NCI-H2227 (cell line): Measurements from ENCODE around the gene PTOV1.

Source experiments
- DNase-seq: peaks from one replicate; lab custom pipeline; 2025; ENCODE audit not compliant: unreplicated experiment; lab: John Stamatoyannopoulos, UW

PTOV1 gene

DNA sequence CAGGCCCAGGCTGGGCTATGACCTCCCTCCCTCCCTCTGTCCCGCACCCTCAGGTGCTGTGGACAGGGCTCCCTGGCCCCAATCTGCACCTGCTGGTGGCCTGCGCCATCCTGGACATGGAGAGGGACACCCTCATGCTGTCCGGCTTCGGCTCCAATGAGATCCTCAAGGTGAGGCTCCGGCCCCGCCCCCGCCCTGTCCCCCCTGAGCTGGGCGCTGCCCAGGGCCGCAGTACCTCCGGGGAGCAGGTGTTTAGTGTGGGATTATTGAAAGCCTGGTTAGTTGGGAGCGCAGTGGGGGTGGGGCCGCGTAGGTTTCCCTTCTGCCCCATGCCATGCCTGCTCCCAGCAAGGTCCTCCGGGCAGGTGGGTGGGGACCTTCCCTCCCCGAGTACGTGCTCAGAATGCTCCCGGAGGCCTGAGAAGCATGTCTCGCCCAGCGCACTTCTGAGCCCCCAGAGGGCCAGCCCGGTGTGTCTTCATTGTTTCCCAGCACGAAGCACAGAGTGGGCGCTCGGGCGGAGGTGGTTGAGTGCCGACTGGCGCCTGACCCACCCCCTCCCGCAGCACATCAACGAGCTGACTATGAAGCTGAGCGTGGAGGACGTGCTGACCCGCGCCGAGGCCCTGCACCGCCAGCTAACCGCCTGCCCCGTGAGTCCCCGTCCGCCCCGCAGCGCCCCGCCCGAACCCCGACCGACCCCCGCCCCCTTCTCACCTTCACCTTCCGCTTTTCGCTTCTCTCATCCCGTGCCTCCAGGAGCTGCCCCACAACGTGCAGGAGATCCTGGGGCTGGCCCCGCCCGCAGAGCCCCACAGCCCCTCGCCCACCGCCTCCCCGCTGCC is 36.9 kb downstream of the PTOV1 start:
- DNase-seq: peak; percentile 27

DNA sequence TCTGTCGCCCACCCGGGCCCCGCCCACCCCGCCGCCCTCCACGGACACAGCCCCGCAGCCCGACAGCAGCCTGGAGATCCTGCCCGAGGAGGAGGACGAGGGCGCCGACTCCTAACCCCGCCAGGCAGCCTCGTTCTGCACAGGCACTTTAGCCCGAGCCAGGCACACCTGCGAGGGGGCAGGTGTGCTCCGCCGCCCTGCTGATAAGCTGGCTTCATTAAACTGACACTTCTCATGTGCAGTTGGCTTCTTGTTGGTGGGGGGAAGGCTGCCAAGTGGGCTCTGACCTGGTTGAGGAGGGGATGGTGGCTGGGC is 37.5 kb downstream of the PTOV1 start:
- no peak for DNase-seq

DNA sequence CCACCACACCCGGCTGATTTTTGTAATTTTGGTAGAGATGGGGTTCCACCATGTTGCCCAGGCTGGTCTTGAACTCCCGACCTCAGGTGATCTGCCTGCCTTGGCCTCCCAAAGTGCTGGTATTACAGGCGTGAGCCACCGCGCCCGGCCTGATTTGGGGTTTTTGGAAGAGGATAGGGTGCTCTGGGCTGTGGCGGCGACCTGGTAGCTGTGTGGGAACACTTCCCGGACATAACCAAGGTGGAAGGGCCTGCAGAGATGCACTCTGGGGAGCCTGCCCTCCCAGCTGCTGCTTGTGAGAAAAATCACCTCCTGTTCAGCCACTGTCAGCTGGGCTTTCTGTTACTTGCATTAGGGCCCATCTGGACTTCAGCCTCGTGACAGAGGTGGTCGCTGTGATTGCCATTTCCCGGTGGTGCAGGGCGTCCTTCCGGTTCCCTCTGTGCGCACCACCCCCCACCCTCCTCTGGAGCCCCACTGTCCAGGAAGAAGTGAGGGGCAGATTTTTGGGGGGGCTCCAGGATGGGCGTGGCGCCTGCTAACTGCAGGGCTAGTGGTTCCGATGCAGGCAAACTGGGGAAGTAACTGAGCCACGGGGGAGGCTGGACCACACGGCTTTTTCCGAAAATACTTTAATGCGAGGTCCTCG is 38.2 kb downstream of the PTOV1 start:
- DNase-seq: no peak

DNA sequence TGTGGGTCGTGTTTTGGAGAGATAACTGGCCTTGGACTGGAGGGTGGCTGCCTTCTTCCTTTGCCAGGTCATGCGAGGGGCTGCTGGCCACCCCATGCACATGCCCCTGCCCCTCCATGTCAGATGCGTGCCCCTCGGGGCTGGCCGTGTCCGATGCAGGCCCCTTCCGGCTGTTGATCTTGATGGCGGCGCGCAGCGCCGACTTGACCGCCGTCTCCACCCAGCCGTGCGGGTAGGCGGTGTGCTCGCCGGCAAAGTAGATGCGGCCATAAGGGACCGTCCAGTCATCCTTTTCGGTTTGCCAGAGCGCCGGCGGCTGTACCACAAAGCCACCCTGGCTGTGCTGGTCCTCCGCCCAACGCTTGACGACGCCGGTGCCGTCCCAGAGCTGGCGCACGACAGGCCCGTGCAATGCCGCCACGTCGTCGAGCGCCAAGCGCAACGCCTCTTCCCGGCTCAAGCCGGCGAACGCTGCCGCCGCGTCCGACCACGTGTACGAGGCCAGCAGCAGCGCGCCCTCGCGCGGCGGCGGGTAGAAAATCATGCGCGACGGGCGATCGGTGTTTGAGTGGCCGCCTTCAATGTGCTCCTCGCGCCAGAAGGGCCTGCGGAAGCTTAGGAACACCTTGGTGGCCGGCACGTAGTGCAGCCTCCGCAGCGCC is 38.9 kb downstream of the PTOV1 start:
- no peak for DNase-seq

DNA sequence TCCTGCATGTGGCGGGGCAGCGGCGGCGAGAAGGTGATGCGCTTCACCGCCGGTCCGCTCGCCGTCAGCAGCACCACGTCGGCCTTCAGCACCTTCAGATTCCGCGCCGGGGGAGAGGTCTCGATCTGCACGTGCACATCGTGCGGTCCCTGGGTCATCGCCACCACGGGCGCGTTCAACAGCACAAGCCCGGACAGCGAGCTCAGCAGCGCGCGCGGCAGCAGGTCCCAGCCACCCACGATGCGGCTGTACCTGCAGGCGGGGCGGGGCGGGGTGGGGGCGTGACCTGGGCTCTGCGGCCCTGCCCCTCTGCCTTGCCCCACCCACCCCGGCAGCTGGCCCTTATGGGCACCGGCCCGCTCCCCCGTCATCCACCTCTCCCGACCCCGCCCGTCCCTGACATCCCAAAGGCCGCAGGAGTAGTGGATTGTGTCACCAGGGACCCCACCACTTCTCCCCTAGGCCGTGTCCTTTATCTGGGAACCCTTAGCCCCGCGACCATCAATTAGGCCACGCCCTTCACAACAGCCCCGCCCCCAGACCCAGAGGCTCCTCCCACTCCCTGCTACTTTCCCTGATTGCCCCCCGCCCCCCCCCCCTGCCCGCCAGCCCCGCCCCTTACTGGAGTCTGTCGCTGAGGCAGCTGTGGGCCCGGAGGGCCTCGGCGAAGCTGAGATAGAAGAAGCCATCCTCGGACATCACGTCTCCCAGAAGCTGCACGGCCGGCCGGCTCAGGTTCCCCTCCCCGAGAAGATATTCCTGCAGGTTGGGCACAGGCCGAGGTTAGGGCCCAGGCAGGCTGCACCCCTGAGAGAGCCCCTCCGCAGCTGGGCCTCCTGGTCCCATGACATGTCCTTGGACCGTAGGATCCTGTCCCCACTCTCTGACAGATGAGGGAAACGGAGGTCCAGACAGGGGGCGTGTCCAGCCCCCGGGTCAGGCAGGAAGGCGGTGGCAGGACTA is 39.7 kb downstream of the PTOV1 start:
- no peak for DNase-seq

DNA sequence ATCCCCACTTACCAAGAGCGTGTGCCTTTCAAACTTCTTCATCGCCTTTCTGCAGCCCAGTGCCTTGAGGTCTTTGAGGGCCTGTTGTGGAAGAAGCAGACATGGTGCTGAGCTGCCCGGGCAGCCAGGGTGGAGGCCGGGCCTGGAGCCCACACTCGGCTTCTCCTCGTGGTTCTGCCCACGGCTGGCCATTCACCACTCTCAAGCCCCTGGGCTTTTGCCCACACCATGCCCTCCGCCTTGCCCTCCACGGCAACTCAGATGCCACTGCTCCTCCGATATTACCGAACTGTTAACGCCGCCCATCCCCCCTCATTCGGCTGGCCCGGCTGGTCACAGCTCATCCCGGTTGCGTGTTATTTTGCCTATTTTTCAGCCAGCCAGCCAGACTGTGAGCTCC is 40.4 kb downstream of the PTOV1 start:
- DNase-seq: no peak

DNA sequence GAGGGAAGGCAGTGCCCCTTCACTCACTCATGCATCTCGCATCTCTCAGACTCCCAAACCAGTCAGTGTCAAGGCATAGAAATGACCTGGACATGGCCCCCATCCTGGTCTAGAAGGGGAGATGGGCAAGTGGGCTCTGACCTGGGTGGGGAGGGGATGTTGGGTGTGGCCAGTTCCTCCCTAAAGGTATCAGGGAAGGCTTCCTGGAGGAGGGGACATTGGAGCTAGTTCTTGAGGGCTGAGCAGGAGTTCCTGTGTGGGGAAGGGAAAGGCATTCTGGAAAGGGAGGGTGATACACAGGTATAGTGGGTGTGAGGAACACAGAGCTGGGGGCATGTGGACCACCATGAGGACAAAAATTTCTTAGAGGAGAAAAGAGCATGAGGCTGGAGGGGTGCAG is 41.8 kb downstream of the PTOV1 start:
- no peak for DNase-seq

DNA sequence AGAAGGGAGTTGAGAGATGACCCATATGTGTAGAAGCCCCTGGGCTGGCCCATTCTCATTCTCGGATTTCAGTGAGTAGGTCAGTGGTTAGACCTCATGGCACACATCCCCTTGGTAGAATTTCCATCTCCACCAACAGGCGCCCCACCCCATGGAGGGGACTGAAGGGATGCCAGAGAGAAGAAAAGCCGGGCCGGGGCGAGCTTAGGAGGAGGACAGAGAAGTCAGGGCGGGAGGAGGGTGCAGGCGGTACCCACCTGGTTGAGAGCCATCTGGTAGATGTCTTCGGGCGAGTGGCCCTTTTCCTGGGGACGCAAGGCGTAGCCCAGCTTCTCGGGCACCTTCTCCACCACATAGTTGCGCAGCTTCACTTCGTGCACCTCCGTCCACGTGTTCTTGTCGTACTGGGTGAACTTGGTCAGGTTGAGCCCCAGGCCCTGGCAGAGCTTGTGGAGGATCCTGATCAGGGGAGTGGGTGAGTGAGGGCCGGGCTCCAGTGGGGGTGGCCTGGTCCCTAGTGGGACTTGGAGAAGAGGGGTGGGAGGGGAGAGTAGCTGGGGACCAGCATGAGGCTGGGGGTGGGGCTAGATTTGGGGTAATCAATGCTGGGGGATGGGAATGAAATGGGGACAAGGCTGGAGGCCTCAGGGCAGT is 43.2 kb downstream of the PTOV1 start:
- no peak for DNase-seq

DNA sequence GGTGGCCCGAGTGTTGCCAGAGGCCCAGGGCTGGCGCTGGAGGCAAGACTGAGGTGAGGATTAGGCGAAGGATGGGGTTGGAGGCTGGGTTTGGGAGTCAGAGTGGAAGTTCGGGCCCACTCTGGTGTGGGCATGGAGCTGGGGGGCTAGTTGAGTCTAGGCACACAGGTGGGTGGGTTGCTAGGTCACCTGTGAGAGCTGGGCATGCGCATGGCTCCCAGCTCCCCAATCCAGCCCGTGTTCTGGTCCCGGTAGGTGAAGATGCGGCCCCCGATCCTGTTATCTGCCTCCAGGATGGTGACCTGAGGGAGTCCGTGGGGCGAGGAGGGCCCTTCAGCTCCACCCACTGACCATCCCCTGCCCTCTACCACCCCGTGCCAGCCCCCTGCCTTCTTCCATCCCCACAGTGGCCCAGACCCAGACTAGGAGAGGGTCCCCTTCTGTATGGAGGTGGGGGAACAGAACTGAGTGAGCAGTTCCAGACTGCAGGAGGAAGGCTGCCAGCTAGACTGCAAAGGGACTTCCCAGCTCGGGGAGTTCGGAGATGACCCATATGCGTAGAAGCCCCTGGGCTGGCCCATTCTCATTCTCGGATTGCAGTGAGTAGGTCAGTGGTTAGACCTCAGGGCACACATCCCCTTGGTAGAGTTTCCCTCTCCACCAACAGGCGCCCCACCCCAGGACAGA is 44.1 kb downstream of the PTOV1 start:
- no peak for DNase-seq

DNA sequence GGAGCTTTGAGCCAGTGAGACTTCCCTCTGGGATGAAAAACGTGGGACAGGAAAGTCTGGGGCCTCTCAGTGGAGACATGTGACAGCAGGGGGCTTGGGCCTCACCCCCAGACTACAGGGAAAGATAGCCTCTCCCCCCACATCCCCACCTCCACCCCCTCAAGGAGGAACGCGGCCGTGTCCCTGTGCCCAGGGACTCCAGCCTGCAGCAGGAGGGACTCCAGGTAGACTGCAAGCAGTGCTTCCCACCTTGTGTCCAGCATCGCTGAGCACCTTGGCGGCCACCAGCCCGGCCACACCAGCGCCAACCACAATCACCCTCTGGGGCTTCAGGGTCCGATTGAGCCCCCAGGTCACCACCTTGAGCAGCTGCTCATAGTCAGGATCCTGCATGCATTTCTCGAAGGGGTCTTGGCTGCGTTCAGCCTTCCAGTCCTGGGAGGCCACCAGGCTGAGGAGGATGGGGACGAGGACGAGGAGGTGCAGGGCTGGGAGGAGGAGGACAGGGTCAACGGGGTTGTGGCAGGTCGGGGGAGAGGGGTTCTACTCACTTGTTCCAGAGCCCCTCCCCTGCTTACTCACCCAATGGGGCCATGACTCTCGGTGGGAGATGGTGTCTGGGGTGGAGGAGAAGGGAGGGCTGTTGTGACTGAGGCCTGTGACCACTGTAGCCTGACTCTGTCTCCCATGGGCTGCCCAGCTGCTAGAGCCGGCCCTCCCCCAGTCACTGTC is 44.8 kb downstream of the PTOV1 start:
- no peak for DNase-seq

DNA sequence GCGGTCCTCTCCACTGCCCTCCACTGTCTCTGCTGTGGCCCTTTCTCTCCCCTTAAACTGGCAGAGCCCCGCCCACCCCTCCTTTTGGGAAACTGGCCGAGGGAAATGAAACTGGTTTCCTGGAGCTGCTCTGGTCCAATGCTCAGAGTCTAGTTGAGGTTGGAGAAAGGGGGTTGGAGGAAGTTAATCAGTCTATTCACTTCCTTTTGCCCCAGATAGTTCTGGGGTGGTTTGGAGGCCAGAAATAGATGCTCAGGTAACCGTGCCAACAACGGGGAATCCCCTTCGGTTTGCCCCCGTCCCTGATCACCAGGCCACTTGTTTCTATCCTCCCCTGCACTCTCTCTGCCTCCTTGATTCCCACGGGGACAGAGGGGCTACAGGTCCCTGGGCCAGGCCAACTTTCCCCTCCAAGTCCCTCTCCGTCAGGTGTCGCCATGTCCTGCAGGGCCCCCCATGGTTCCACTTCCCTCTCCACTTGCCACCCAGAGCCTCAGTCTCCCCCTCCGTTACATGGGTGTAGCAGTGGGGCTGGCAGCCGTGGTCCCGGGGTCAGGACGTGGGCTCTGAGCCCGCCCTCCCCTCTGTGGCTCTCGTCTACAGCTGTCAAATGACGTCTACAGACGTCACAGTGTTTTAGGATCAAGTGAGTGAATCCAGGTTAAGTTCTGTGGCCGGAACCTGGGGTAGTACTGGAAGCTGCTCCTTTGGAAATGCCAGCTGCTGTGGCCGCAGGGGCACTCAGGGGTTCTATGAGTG is 46.1 kb downstream of the PTOV1 start, which contains the start of gene IL4I1:
Gene IL4I1, minus strand, starts transcription at position 25 of the 759 bp plus-strand sequence. CDS start 727 bp downstream, outside the sequence.
- no peak for DNase-seq

DNA sequence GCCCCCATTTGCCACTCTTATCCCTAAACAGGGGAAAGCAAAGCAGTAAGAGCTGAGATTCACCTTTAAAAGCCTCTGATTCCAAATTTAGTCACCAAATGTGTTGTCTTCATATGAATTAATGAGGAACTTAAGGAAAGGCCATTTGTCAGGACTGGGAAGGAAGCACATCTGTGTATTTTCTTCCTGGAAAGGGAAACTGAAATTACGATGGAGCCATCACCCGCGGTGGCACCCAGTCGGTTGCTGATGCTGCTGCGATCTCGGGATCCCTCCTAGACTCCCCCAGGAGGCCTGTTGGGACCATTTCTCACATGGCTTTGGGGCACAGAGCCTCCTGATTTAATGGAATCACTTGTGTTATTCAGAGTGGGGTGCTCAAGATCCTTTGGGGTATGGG is 53.2 kb downstream of the PTOV1 start:
- no peak for DNase-seq

DNA sequence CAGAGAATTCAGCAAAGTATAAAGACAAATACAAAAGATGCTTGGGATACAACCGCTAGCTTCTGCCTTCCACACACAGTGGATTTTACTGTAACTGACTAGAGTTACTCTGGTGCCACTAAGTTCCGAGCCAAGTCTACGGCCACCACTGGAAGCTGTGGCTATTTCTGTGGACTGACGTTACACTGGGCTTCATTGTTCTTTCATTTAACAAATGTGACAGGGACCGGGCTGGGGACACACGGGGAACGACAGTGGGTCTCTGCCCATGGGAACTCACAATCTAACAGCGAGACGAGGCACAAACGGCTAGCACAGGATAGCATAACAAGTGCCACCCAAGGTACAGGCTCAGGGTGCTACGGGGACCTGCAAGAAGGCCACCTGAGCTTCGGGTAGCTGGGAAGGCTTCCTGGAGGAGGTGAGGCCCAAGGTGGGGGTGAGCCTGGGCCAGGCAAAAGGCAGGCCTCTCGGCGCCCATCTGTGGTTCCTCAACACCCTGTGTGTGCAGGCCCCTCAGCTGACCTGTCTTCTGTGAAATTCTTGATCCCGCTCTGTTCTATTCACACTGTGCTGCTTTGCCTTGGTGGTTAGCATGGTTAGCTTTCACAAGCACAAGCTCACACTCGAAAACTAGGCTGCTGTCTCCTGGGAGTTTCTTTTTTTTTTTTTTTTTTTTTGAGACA is 56.1 kb downstream of the PTOV1 start:
- no peak for DNase-seq

DNA sequence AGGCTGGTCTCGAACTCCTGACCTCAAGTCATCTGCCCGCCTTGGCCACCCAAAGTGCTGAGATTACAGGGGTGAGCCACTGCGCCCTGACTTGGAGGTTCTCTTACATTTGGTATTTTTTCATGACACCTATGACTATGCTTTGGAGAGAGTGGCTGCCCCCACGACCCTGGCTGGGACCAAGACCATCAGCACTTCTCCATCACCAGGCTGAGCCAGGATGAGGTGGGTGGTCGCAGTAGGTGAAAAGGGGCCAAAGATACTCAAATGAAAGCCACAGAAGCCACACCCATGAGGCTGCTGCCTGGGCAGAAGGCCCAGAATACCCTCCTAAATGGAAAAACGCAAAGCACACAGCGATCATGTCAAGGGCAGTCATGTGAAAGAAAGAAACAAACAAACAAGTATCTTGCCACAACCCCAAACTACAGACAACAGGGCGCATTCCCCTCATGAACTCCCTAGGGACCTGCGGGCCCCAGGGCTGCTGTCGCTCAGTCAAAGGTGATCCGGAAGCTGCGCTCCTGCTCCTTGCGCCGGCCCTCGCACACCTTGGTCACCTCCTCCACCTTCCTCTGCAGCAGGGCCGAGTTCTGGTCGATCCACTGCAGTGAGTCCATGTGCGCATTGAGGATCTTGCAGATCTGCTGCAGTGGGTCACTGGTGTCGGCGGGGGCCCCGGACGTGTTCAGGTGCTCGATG is 56.9 kb downstream of the PTOV1 start:
- no peak for DNase-seq

DNA sequence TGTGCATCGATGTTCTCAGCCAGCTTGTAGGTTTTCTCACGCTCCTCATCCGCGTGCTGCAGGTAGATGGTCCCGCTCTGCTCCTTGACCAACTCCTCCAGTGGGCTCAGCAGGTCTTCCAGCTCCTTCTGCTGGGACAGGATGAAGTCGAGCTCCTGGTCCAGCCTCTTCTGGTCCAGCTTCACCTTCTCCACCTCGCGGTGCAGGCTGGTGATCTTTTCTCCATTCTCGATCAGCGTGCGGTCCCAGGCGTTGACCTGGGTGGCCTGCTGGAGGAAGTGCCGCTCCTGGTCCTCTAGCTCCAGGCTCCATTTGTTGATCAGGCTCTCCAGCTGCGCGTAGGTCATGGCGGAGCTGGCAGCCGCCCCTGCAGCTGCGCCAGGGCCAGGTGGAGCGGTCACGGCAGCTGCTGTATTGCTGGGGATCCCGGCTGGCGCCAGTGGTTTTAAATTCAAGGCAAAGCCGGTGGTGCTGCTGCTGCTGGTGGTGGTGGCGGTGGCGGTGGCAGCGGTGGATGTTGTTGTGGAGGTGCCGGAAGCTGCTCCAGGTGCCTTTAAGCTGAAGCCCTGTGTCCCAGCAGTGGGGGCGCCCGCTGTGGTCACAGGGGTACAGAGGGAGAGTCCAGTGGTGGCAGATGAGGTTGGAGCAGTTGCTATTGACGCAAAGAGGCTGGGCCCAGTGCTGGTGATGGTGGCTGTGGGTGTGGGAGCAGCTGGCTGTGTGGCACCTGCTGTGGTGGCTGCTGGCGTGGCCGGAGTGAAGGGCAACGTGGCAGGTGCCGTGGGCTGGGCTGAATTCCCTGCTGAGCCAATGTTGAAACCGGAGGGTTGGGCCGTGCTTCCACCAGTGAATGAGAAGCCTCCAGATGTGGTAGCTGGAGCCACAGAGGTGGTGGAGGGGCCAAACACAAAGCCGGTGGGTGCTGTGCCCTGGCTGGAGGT is 57.8 kb downstream of the PTOV1 start:
- DNase-seq: no peak

DNA sequence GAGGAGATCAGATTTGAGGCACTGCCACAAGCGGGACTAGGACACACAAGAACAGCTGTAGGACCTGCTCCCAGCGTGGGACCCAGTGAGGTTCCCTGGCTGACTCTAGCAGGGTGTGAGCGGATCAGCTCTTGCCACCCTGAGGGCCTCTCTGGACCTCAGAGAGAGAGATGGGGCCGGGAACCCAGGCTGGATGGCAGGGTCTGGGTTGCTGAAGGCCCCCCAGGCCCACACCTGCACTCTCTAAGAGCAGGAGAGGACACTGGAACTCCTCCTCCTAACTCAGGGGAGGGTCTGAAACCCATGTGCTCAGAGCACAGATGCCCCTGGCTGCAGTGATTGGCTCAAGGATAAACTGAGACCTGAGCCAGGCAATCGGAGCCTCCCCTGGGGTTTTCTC is 59.2 kb downstream of the PTOV1 start:
- no peak for DNase-seq
